ENCODE measurements around the gene ADAM11.

Gene ADAM11

GRCh38 chr17:44831371-44831770, 72.6 kb downstream of the ADAM11 start:
- no peak for DNase-seq (ENCODE audit: low read depth in 2 of 2)

Measured in stimulated activated CD8-positive, alpha-beta memory T cell treated with anti-CD3 and anti-CD28 coated beads, Interleukin-2, amount 100 ng/mL, for 48 hours (primary cell).